SK-N-MC (cell line): ENCODE data around the gene PRDM16.

Experiments
- EZH2 ChIP-seq: fragments of 200-600 bp; sonication (generic); IDR thresholded peaks from one replicate; pipeline ENCODE4 v1.6.1; 2017; ENCODE audit warnings: antibody characterized with exemption
- FOXP2 ChIP-seq: optimal IDR thresholded peaks from 2 replicates; pipeline ENCODE3; 2011; ENCODE audit warnings: mild to moderate bottlenecking, moderate library complexity; ENCODE audit not compliant: insufficient read depth; ENCODE audit errors: extremely low read length, control extremely low read depth
- POLR2AphosphoS5 ChIP-seq: IDR thresholded peaks from 2 replicates; pipeline ENCODE4 v1.6.1; 2012; ENCODE audit warnings: mild to moderate bottlenecking, low read depth, low read length, borderline replicate concordance

GRCh38 chr1:3293563-3294080, 224.6 kb downstream of the PRDM16 start:
- TF ChIP-seq POLR2AphosphoS5: no peak
- TF ChIP-seq EZH2: no peak
- TF ChIP-seq FOXP2: no peak
